H9 (cell line): ENCODE measurements around the gene CA12. TPM values are rescaled to one million over a fixed set of nuclear protein-coding genes. Genes with fewer than 3 reads are reported as not detected.

Source experiments
- DNase-seq: peaks from one replicate; pipeline ENCODE4 v3.0.0-alpha.2; 2017
- H2AFZ ChIP-seq: one replicate; pipeline ENCODE4 v1.6.1; 2013; ENCODE audit warnings: mild to moderate bottlenecking, low read length, control low read depth, moderate library complexity
- H2AK5ac ChIP-seq: 2 replicates; pipeline ENCODE4 v1.6.1; 2013; ENCODE audit warnings: low read length, control low read depth, mixed read lengths; ENCODE audit not compliant: insufficient read length
- H2BK120ac ChIP-seq: one replicate; pipeline ENCODE4 v1.6.1; 2013; ENCODE audit warnings: low read depth, mild to moderate bottlenecking, low read length, control low read depth, inconsistent platforms; ENCODE audit not compliant: poor library complexity, severe bottlenecking
- H2BK12ac ChIP-seq: 2 replicates; pipeline ENCODE4 v1.6.1; 2013; ENCODE audit warnings: low read length, control low read depth, mixed read lengths, low read depth; ENCODE audit not compliant: insufficient read length
- H2BK15ac ChIP-seq: 2 replicates; pipeline ENCODE4 v1.6.1; 2013; ENCODE audit warnings: low read depth, low read length, control low read depth
- H2BK20ac ChIP-seq: one replicate; pipeline ENCODE4 v1.6.1; 2013; ENCODE audit warnings: low read depth, mild to moderate bottlenecking, low read length, control low read depth, inconsistent platforms; ENCODE audit not compliant: poor library complexity, severe bottlenecking
- H2BK5ac ChIP-seq: 2 replicates; pipeline ENCODE4 v1.6.1; 2013; ENCODE audit warnings: low read length, control low read depth, mixed read lengths; ENCODE audit not compliant: insufficient read length
- H3K14ac ChIP-seq: 2 replicates; pipeline ENCODE4 v1.6.1; 2013; ENCODE audit warnings: low read length, control low read depth; ENCODE audit not compliant: insufficient read depth
- H3K18ac ChIP-seq: 2 replicates; pipeline ENCODE4 v1.6.1; 2013; ENCODE audit warnings: low read depth, mild to moderate bottlenecking, mixed read lengths, low read length, control low read depth; ENCODE audit not compliant: insufficient read length
- H3K23ac ChIP-seq: 2 replicates; pipeline ENCODE4 v1.6.1; 2013; ENCODE audit warnings: low read length, control low read depth, mixed read lengths, low read depth; ENCODE audit not compliant: insufficient read length
- H3K23me2 ChIP-seq: 2 replicates; pipeline ENCODE4 v1.6.1; 2013; ENCODE audit warnings: low read depth, mild to moderate bottlenecking, mixed read lengths, low read length, control low read depth; ENCODE audit not compliant: insufficient read length, poor library complexity, severe bottlenecking
- H3K27ac ChIP-seq: 2 replicates; pipeline ENCODE4 v1.5.1; 2013; ENCODE audit warnings: low read length, control low read depth, mixed read lengths, low read depth; ENCODE audit not compliant: insufficient read length
- H3K27me3 ChIP-seq: 2 replicates; pipeline ENCODE4 v1.6.1; 2013; ENCODE audit warnings: low read length, control low read depth, inconsistent platforms; ENCODE audit not compliant: insufficient read depth
- H3K4ac ChIP-seq: 2 replicates; pipeline ENCODE4 v1.6.1; 2013; ENCODE audit warnings: low read depth, mild to moderate bottlenecking, control low read depth, inconsistent platforms, low read length, moderate library complexity
- H3K4me1 ChIP-seq: 2 replicates; pipeline ENCODE4 v1.6.1; 2013; ENCODE audit warnings: low read length, control low read depth, inconsistent platforms; ENCODE audit not compliant: insufficient read depth
- H3K4me2 ChIP-seq: 2 replicates; pipeline ENCODE4 v1.6.1; 2013; ENCODE audit warnings: low read length, control low read depth, mixed read lengths; ENCODE audit not compliant: insufficient read length, insufficient read depth
- H3K56ac ChIP-seq: 2 replicates; pipeline ENCODE4 v1.6.1; 2013; ENCODE audit warnings: low read depth, mild to moderate bottlenecking, mixed read lengths, low read length, control low read depth; ENCODE audit not compliant: insufficient read length
- H3K79me1 ChIP-seq: 2 replicates; pipeline ENCODE4 v1.6.1; 2013; ENCODE audit warnings: low read depth, mild to moderate bottlenecking, moderate library complexity, low read length, control low read depth, inconsistent platforms; ENCODE audit not compliant: insufficient read depth, poor library complexity, severe bottlenecking
- H3K79me2 ChIP-seq: 2 replicates; pipeline ENCODE4 v1.6.1; 2013; ENCODE audit warnings: low read length, control low read depth, inconsistent platforms; ENCODE audit not compliant: insufficient read depth
- H3K9ac ChIP-seq: 2 replicates; pipeline ENCODE4 v1.6.1; 2013; ENCODE audit warnings: low read length, control low read depth, mixed read lengths; ENCODE audit not compliant: insufficient read length; ENCODE audit errors: extremely low read depth
- H3K9me3 ChIP-seq: one replicate; pipeline ENCODE4 v1.6.1; 2013; ENCODE audit warnings: low read depth, low read length, inconsistent platforms; ENCODE audit not compliant: control insufficient read depth
- H3T11ph ChIP-seq: one replicate; pipeline ENCODE4 v1.6.1; 2013; ENCODE audit warnings: mild to moderate bottlenecking, low read length, control low read depth, inconsistent platforms
- H4K20me1 ChIP-seq: one replicate; pipeline ENCODE4 v1.6.1; 2013; ENCODE audit not compliant: control insufficient read depth, insufficient read length, insufficient read depth
- H4K5ac ChIP-seq: 2 replicates; pipeline ENCODE4 v1.6.1; 2013; ENCODE audit warnings: low read depth, mild to moderate bottlenecking, mixed read lengths, low read length, control low read depth; ENCODE audit not compliant: insufficient read length
- H4K8ac ChIP-seq: replicated peaks from 2 replicates; pipeline ENCODE4 v1.6.1; 2013; ENCODE audit warnings: low read length, control low read depth, mixed read lengths, low read depth; ENCODE audit not compliant: insufficient read length
- H4K91ac ChIP-seq: 2 replicates; pipeline ENCODE4 v1.6.1; 2013; ENCODE audit warnings: low read depth, mild to moderate bottlenecking, moderate library complexity, mixed read lengths, low read length, control low read depth; ENCODE audit not compliant: insufficient read length
- H3K27ac Mint-ChIP-seq, 3 experiments: 2 replicates in 2 of 3; 3 replicates in 1 of 3; pipeline ENCODE4 v1.8.0; 2020 to 2021; ENCODE audit warnings: mixed read lengths in 3 of 3, mild to moderate bottlenecking in 1 of 3, moderate library complexity in 1 of 3
- H3K27me3 Mint-ChIP-seq: 2 replicates; pipeline ENCODE4 v1.8.0; 2021; ENCODE audit warnings: low read depth, mild to moderate bottlenecking, moderate library complexity, mixed read lengths
- H3K36me3 Mint-ChIP-seq, 3 experiments: 2 replicates in 2 of 3; 3 replicates in 1 of 3; pipeline ENCODE4 v1.8.0; 2020 to 2021; ENCODE audit warnings: low read depth in 3 of 3, mixed read lengths in 3 of 3; ENCODE audit not compliant: insufficient read depth in 1 of 3
- H3K4me1 Mint-ChIP-seq, 2 experiments: 2 replicates each; pipeline ENCODE4 v1.8.0; 2020; ENCODE audit warnings: mixed read lengths in 2 of 2
- H3K4me3 Mint-ChIP-seq, 2 experiments: 2 replicates in 1 of 2; 3 replicates in 1 of 2; pipeline ENCODE4 v1.8.0; 2020 to 2021; ENCODE audit warnings: mild to moderate bottlenecking in 2 of 2, mixed read lengths in 2 of 2, moderate library complexity in 1 of 2
- H3K9me3 Mint-ChIP-seq, 2 experiments: 2 replicates in 1 of 2; 3 replicates in 1 of 2; pipeline ENCODE4 v1.8.0; 2020; ENCODE audit warnings: mild to moderate bottlenecking in 2 of 2, mixed read lengths in 2 of 2, moderate library complexity in 1 of 2
- CTCF ChIP-seq: fragments of 200-600 bp; sonication (generic); conservative IDR thresholded peaks from 3 replicates; pipeline ENCODE4 v1.8.0; 2021; ENCODE audit warnings: antibody characterized with exemption, mild to moderate bottlenecking
- WGBS: extraction: QIAGEN DNeasy Blood & Tissue Kit; methylation state at CpG from one replicate; pipeline ENCODE4 v1.1.7; 2013; ENCODE audit warnings: missing lambda C conversion rate, low lambda C conversion rate, mixed read lengths; ENCODE audit not compliant: insufficient read length; ENCODE audit errors: extremely low coverage; 5-methylcytosine and 5-hydroxymethylcytosine counted together
- total RNA-seq: library from RNA; stranded (reverse); gene quantifications from 2 replicates; pipeline ENCODE4 v1.2.1, GENCODE V29; 2021

Gene CA12
- total RNA-seq, 1 experiment from 2014 or later, result 0.68 TPM

- Histone ChIP-seq H4K8ac (no peak overlapping the region), H3K79me2 (no peaks in the 10 kb centered on the region), H3K23ac (no peak overlapping the region), H4K91ac (no peak overlapping the region), H2AFZ (no peak overlapping the region), H2BK120ac (no peak overlapping the region), H4K20me1 (no peaks in the 10 kb centered on the region), H3K27me3 (no peaks in the 10 kb centered on the region), H3K18ac (no peak overlapping the region), H4K5ac (no peak overlapping the region), H2BK15ac (no peak overlapping the region), H2AK5ac (no peak overlapping the region), H3K9me3 (no peaks in the 10 kb centered on the region), H3T11ph (no peak overlapping the region), H3K4me1 (peaks cover 6% of the 10 kb centered on the region; the same call in 1 of the 2 replicates), H2BK20ac (no peak overlapping the region), H3K79me1 (no peaks in the 10 kb centered on the region), H2BK12ac (no peak overlapping the region), H3K4me2 (no peak overlapping the region), H2BK5ac (no peak overlapping the region), H3K23me2 (no peaks in the 10 kb centered on the region), H3K4ac (no peak overlapping the region), H3K9ac (no peak overlapping the region), H3K27ac (no peak overlapping the region), H3K14ac (no peak overlapping the region), H3K56ac (no peak overlapping the region)
- DNase-seq, result no peak
- H3K4me1 Mint-ChIP-seq, result peaks cover 23 to 28% of the 10 kb centered on the region in 2 experiments
- H3K4me3 Mint-ChIP-seq, result no peak overlapping the region
- H3K27me3 Mint-ChIP-seq, result no peaks in the 10 kb centered on the region
- no peak overlapping the region for H3K27ac Mint-ChIP-seq
- no CpG with 5 or more reads among the region's 2 CpGs for WGBS
- no peaks in the 10 kb centered on the region for H3K9me3 Mint-ChIP-seq
- no peak for TF ChIP-seq CTCF
- H3K36me3 Mint-ChIP-seq, result no peaks in the 10 kb centered on the region
Measured at GRCh38 chr15:63367390-63367789, 14.3 kb downstream of the CA12 start.
